HG03196 (cell line): ENCODE data around the gene GRK6.
A peak's percentile ranks its signal among the peaks of the same experiment; 100 is the strongest.

Experiments
- ATAC-seq: cut with Tn5 transposase; IDR thresholded peaks from one replicate; pipeline ENCODE4 v1.9.1; 2021; ENCODE audit not compliant: unreplicated experiment

The GRK6 gene

GRCh38 chr5:177426566-177427210, at the start of gene GRK6:
TSS of gene GRK6 (plus strand) at chr5:177426676. CDS start at chr5:177426846, 170 bp downstream.
- ATAC-seq, result peak; percentile 6

GRCh38 chr5:177377851-177378776, 48.4 kb upstream of the GRK6 start:
- ATAC-seq, result no peak

GRCh38 chr5:177378884-177379883, 47.3 kb upstream of the GRK6 start:
- peak; percentile 46 for ATAC-seq

- ATAC-seq, result no peak
Measured at GRCh38 chr5:177380805-177381126, 45.7 kb upstream of the GRK6 start.

- no peak for ATAC-seq
Measured at GRCh38 chr5:177382423-177383029, 44.0 kb upstream of the GRK6 start.

GRCh38 chr5:177383181-177383580, 43.3 kb upstream of the GRK6 start:
- no peak for ATAC-seq

- ATAC-seq, result no peak
Measured at GRCh38 chr5:177384134-177384533, 42.3 kb upstream of the GRK6 start, which contains the start of gene SLC34A1. TSS of gene SLC34A1 (plus strand) at chr5:177384434. CDS start at chr5:177385742, 1,308 bp downstream.

- ATAC-seq, result no peak
Measured at GRCh38 chr5:177385720-177386119, 40.8 kb upstream of the GRK6 start.

- ATAC-seq, result no peak
Measured at GRCh38 chr5:177386542-177386941, 39.9 kb upstream of the GRK6 start.

GRCh38 chr5:177387405-177387804, 39.1 kb upstream of the GRK6 start:
- no peak for ATAC-seq

GRCh38 chr5:177388521-177389052, 37.9 kb upstream of the GRK6 start:
- ATAC-seq, result no peak

GRCh38 chr5:177389241-177390169, 37.0 kb upstream of the GRK6 start:
- peak; percentile 28 for ATAC-seq

- peak; percentile 59 for ATAC-seq
Measured at GRCh38 chr5:177390363-177391300, 35.8 kb upstream of the GRK6 start.

- ATAC-seq, result no peak
Measured at GRCh38 chr5:177392765-177393164, 33.7 kb upstream of the GRK6 start.

GRCh38 chr5:177393206-177393765, 33.2 kb upstream of the GRK6 start:
- ATAC-seq, result no peak

GRCh38 chr5:177393990-177394389, 32.5 kb upstream of the GRK6 start:
- no peak for ATAC-seq

- ATAC-seq, result no peak
Measured at GRCh38 chr5:177396078-177396477, 30.4 kb upstream of the GRK6 start.

- ATAC-seq, result no peak
Measured at GRCh38 chr5:177396807-177397206, 29.7 kb upstream of the GRK6 start.
